Psoas muscle (tissue), 8 donors: ENCODE data around the gene MGLL. TPM values are rescaled to one million over a fixed set of nuclear protein-coding genes. Genes with fewer than 3 reads are reported as not detected.

Source experiments
- ATAC-seq, 4 donors: fragments of 200-7000 bp; cut with Tn5 transposase; one replicate each; pipeline ENCODE4 v1.9.1; 2020; ENCODE audit warnings: moderate library complexity in 3 of 4, mild to moderate bottlenecking in 2 of 4
- DNase-seq, 2 donors: peaks; one replicate each; pipeline ENCODE4 v3.0.0-alpha.2; 2020
- H3K27ac ChIP-seq: fragments of 200-600 bp; one replicate; pipeline ENCODE4 v1.8.0; 2022
- H3K27me3 ChIP-seq, 3 donors: fragments of 200-600 bp in 1 of 3; one replicate each; pipeline versions ENCODE4 v1.6.1 to v1.8.0; 2013 to 2022; ENCODE audit warnings: low read length in 2 of 3, mild to moderate bottlenecking in 2 of 3, moderate library complexity in 1 of 3; ENCODE audit not compliant: insufficient read depth in 3 of 3
- H3K36me3 ChIP-seq, 2 donors: fragments of 200-600 bp in 1 of 2; one replicate each; pipeline versions ENCODE4 v1.6.1 to v1.8.0; 2013 to 2022; ENCODE audit warnings: low read depth in 1 of 2, mild to moderate bottlenecking in 1 of 2, moderate library complexity in 1 of 2; ENCODE audit not compliant: insufficient read depth in 1 of 2
- H3K4me1 ChIP-seq: fragments of 200-600 bp; one replicate; pipeline ENCODE4 v1.8.0; 2022
- H3K4me3 ChIP-seq: fragments of 200-600 bp; one replicate; pipeline ENCODE4 v1.8.0; 2022; ENCODE audit warnings: mild to moderate bottlenecking
- H3K9me3 ChIP-seq: fragments of 200-600 bp; one replicate; pipeline ENCODE4 v1.8.0; 2022
- CTCF ChIP-seq: fragments of 200-600 bp; IDR thresholded peaks from one replicate; pipeline ENCODE4 v1.8.0; 2022; ENCODE audit warnings: antibody characterized with exemption
- WGBS, 3 donors: extraction: QIAGEN DNeasy Blood & Tissue Kit; methylation state at CpG; one replicate each; pipeline versions ENCODE4 v1.1.6 to v1.1.7; 2013; 5-methylcytosine and 5-hydroxymethylcytosine counted together
- intact Hi-C, 2 donors: fragments of 100-400 bp; cut with DNase I; formaldehyde crosslinking; loops; one replicate each; pipeline versions ENCODE4 v1.11.0 to v1.14.2; 2022
- polyA plus RNA-seq, 3 donors: library from polyadenylated mRNA; stranded (reverse); fragments of 200-250 nt; gene quantifications; one replicate each; pipeline ENCODE4 v1.2.3, GENCODE V29; 2013
- total RNA-seq, 4 donors: library from RNA; stranded (reverse); fragmentation: NEBNext Ultra II Directional in 2 of 4; extraction: Animal tissue kit (Norgen Biotek cat#: 25700) in 2 of 4; gene quantifications; one replicate each; pipeline versions ENCODE4 v1.2.1 to v1.2.4, GENCODE V29; 2021 to 2023
- donor health status: healthy with polysubstance abuse.
- donor health status: DM: no; HTN: no; CAD: no; lungs with moderate emphysema.
- donor health status: Bipolar disorder and iron deficiency.
- donor health status: healthy.
- donor health status: DM: yes; HTN: yes; CAD: no.
- donor health status: DM: no; HTN: no; CAD: no.
- donor health status: DM: no; HTN: no; CAD: no.
- donor health status: DM: yes; HTN: yes; CAD: no.

MGLL gene
- total and polyA plus RNA-seq, 7 donors, result 32.8 to 85.6 (median 63.0) TPM

- WGBS, 3 donors, result 70 to 75% (median 70%) methylated on average over 15 of the region's 15 CpGs
- intact Hi-C loops, result no loop called here
- no peak for DNase-seq
These were observed 78.7 kb downstream of the MGLL start for GRCh38 chr3:127743351-127744252.

GRCh38 chr3:127742580-127742979 lies 79.7 kb downstream of the MGLL start:
- Histone ChIP-seq H3K4me3 (no peak overlapping the region), H3K36me3 (no peaks in the 10 kb centered on the region), H3K27me3 (no peaks in the 10 kb centered on the region), H3K9me3 (no peaks in the 10 kb centered on the region), H3K27ac (peak overlapping the region; percentile 69), H3K4me1 (peaks cover 34% of the 10 kb centered on the region)
- WGBS, 3 donors, result 69 to 82% (median 70%) methylated on average over 8 to 9 of the region's 9 CpGs
- DNase-seq (no peak), ATAC-seq (no peak)
- intact Hi-C loops, result no loop called here
- no peak for TF ChIP-seq CTCF

More at GRCh38 chr3:127743351-127744252, 78.7 kb downstream of the MGLL start:
- Histone ChIP-seq H3K36me3 (no peaks in the 10 kb centered on the region), H3K4me1 (peaks cover 34% of the 10 kb centered on the region), H3K9me3 (no peaks in the 10 kb centered on the region), H3K27ac (peak overlapping the region; percentile 69), H3K27me3 (no peaks in the 10 kb centered on the region), H3K4me3 (no peak overlapping the region)
- ATAC-seq, result no peak
- TF ChIP-seq CTCF, result no peak

- H3K27ac ChIP-seq, result peak overlapping the region; percentile 65
- no peak for DNase-seq
- H3K4me1 ChIP-seq, result peaks cover 32% of the 10 kb centered on the region
- no peak overlapping the region for H3K4me3 ChIP-seq
- 84 to 92% (median 88%) methylated on average over 1 of the region's 1 CpG for WGBS, 3 donors
- H3K27me3 ChIP-seq, result no peaks in the 10 kb centered on the region
- intact Hi-C loops, result no loop called here
- TF ChIP-seq CTCF, result no peak
- H3K36me3 ChIP-seq, result no peaks in the 10 kb centered on the region
- no peak for ATAC-seq
- no peaks in the 10 kb centered on the region for H3K9me3 ChIP-seq
These were observed 80.6 kb downstream of the MGLL start for GRCh38 chr3:127741690-127742089.

- Histone ChIP-seq H3K9me3 (no peaks in the 10 kb centered on the region), H3K27ac (peak overlapping the region; percentile 65), H3K27me3 (no peaks in the 10 kb centered on the region), H3K4me1 (peaks cover 37% of the 10 kb centered on the region), H3K36me3 (no peaks in the 10 kb centered on the region), H3K4me3 (no peak overlapping the region)
- DNase-seq (no peak), ATAC-seq (no peak)
- WGBS, 3 donors, result 94 to 99% (median 96%) methylated on average over 8 of the region's 8 CpGs
- intact Hi-C loops, result no loop called here
- TF ChIP-seq CTCF, result no peak
These were observed 81.1 kb downstream of the MGLL start for GRCh38 chr3:127741246-127741645.
